Measurements from ENCODE around the gene PLXNA2.

Gene PLXNA2

DNA sequence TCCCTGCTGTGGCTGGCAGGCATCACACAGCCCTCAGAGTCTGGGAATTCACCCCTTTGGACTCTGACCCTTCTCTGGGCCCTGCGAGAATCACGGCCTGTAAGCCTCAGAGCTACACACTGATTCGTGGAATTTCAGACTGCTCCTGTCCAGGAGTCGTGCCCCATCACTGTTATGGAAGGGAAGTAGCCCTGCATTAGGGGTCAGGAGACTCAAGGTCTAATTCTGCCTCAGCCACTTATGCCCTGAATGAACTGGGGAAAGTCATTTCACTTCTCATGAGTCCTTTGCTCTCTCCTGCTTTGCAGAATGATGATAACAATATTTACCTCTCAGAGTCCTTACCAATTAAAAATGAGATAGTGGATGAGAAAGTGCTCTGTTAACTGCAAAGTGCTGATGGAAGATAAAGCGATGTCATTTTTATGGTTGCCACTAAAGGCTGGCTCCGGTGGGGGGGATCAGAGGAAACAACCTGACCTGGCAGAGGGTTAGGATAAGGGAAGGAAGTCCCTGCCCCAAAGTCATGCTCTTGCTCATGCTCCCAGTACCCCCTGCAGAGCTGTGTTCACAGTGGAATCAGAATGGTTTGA lies 184.7 kb downstream of the PLXNA2 start:
- DNase-seq (ENCODE audit: low spot score), result no peak

- DNase-seq (ENCODE audit: low spot score), result no peak
Observed at GRCh38 chr1:208058756-208059155, 185.4 kb downstream of the PLXNA2 start.

DNA sequence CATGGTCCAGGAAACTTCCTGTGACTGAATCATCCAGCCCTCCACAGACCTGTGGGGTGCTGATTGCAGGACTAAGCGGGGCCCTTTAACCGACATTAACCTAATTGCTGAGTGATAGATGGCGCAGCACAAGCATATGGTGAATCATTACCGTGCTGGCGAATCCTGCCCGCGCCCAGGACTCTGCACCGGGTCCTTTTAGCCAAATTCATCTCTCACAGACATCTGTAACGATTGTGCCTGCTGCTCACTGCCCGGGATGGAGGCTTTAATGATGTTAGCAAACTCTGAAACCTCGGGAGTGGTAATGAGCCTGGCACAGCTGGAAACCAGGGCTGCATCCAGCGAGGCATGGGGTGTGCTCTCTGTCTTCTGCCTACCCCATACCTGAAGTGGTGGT lies 185.9 kb downstream of the PLXNA2 start:
- no peak for DNase-seq (ENCODE audit: low spot score)

GRCh38 chr1:208057056-208057455 lies 187.1 kb downstream of the PLXNA2 start:
- DNase-seq (ENCODE audit: low spot score), result no peak

DNA sequence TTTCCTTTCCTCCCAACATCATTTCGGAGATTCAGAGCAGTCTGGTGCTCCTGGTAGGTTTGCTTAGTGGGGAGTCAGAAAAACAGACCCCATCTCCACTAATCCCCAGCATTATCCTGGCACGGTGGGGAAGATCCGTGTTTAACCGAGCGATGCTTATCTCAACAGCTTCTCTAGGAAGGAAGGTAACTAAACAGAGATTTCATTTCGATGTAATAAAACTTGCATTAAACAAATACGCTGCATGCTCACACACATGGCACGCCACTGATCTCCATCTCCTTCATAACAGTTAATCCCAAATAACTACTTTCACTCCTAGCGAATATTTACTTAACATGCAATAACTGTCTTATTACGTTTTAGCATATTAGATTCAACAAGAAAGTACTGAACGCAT lies 188.6 kb downstream of the PLXNA2 start:
- no peak for DNase-seq (ENCODE audit: low spot score)

GRCh38 chr1:208054911-208055379 lies 189.2 kb downstream of the PLXNA2 start:
- no peak for DNase-seq (ENCODE audit: low spot score)

DNA sequence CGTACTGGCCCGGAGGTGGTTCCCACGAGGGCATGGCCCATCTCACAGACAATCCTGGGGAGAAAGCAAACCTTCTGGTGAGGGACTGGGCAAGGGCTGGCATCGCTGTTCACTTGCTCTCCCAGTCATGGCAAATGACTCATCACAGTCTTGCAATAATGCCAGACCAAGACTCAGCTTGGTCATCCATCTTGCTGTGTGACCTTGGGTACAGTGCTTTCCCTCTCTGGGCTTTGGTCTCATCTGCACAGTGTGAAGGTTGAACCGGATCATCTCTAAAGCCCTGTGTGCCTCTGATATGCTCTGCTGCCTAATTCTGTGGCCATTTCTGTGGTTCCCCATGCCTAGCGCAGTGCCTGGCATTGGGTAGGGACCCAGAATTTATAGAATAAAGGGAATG lies 189.7 kb downstream of the PLXNA2 start:
- no peak for DNase-seq (ENCODE audit: low spot score)

GRCh38 chr1:208053661-208054060 lies 190.5 kb downstream of the PLXNA2 start:
- no peak for DNase-seq (ENCODE audit: low spot score)

- DNase-seq (ENCODE audit: low spot score), result no peak
Observed at GRCh38 chr1:208052926-208053407, 191.2 kb downstream of the PLXNA2 start.

- no peak for DNase-seq (ENCODE audit: low spot score)
Observed at GRCh38 chr1:208052135-208052534, 192.0 kb downstream of the PLXNA2 start.

DNA sequence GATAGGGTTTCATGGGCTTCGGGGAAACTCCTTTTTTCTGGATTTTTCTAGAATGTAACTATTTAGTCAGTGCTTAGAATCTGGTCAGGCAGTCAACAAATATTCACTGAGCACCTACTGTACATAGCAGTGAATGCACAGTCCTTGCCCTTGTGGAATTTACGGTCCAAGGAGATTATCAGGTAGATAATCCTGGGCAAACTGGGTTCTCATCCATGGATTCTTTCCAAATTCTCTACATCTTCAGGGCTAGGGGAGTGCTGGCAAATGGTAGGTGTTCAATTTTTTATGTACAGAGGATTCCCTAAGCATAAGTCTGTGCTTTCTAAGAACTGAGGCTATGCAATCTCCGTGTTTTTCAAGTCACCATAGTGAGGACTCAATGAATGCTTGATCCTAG lies 192.5 kb downstream of the PLXNA2 start:
- no peak for DNase-seq (ENCODE audit: low spot score)

DNA sequence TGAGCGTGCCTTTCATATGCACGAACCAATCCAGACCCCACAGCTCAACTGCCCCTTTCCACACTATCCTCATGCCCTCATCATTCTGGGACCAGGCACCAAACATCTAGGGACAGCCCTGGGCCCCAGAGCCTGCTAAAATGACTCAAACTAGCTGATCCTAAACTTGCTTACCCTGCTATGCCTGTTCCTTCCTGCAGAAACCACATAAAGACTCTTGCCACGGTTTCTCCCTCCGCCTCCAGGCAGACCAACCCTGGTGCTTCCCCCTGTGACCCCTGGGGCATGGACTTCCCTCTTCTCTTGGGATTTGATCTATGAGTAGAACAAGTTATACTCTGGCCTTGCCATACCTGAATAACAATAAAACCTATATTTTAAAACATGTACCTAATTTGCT lies 195.3 kb downstream of the PLXNA2 start:
- DNase-seq (ENCODE audit: low spot score), result no peak

GRCh38 chr1:208047975-208048374 lies 196.2 kb downstream of the PLXNA2 start:
- no peak for DNase-seq (ENCODE audit: low spot score)

GRCh38 chr1:208047476-208047934 lies 196.7 kb downstream of the PLXNA2 start:
- no peak for DNase-seq (ENCODE audit: low spot score)

- DNase-seq (ENCODE audit: low spot score), result peak; percentile 4
Observed at GRCh38 chr1:208045463-208046260, 198.5 kb downstream of the PLXNA2 start.

DNA sequence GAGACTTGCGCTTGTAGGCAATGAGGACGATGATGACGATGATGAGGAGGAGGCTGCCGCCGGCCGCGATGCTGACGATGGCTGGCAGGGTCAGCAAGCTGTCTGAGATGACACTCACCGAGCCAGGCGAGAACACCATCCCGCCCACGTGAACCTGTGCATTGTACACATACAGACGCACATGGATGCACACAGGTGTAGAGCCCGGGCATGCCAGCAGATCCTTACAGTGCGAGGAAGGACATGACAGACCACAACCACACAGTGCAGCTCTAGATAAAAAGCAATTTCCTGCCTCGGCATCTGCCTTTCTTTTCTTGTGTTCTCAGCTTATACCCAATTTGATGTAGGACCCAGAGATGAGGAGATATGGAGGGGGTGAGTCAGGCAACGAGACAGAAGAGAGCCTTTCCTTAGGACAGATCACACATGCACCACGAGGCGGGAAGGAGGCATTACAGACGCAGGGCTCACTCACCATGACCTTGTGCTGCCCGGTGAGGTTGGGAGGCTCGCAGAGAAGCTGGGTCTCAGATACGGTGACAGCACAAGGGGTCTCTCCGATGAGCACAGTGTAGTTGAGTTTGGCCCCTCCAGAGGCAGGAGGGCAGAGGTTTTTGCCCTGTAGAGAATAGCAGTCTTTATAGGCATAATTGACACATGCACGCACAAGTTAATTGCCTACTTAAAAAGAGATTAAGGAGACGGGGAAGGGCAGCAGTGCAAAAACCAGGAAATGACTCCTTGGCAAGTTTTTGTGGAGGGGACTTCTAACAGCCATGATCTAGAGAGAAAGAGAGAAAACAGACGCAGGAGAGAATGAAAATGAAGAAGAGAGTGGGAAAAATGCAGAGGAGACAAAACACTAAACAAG lies 199.4 kb downstream of the PLXNA2 start:
- no peak for DNase-seq (ENCODE audit: low spot score)

- DNase-seq (ENCODE audit: low spot score), result no peak
Observed at GRCh38 chr1:208043691-208044181, 200.4 kb downstream of the PLXNA2 start.

DNA sequence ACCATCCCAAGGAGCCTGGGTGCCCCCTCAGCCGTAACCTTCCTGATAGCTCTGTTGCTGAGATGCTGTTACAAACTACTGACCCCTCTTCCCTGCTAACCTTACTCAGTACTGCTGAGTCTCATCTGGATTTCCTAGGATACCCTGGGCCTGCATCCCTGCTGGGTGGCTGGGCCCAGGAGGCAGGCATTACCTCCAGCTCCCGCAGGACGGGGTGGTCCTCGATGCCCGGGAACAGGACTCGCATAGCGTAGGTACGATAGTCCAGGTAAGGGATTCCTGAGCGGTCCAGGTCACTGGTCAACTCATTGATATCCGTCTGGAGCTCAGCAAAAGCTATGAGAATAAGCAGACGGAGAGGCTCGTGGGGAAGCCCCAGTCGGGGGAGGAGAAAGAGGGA lies 201.3 kb downstream of the PLXNA2 start:
- no peak for DNase-seq (ENCODE audit: low spot score)

- DNase-seq (ENCODE audit: low spot score), result no peak
Observed at GRCh38 chr1:208042041-208042615, 202.1 kb downstream of the PLXNA2 start.

- DNase-seq (ENCODE audit: low spot score), result no peak
Observed at GRCh38 chr1:208041505-208041904, 202.7 kb downstream of the PLXNA2 start.

- DNase-seq (ENCODE audit: low spot score), result no peak
Observed at GRCh38 chr1:208040821-208041297, 203.3 kb downstream of the PLXNA2 start.
